ENCODE data around the gene PNRC1. TPM values are rescaled to one million over a fixed set of nuclear protein-coding genes. Genes with fewer than 3 reads are reported as not detected.

Gene PNRC1
- total RNA-seq, 2 experiments from 2014 or later = 233 to 264 TPM

DNA sequence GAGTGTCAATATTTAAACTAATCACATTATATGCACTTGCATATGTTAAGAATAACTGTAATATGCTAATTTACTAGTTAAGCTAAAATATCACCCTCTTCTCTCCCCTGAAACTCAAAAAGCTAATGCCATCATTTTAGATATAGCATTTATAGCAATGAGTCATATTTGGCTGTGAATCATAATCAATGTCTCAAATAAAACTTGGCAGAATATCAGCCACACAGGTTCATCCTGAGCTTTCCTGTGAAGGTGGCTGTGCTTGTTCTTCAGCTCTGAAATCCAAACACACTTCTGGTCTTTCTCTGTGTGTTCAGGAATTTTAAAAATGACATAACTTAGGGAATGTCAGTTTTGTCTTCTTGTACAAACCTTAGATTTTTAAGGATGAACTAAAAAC is 12.8 kb upstream of the PNRC1 start:
- Mint-ChIP-seq H3K27me3 (peaks cover 7% of the 10 kb centered on the region), H3K36me3 (peaks cover 1% of the 10 kb centered on the region), H3K4me1 (peaks cover 1% of the 10 kb centered on the region), H3K27ac (no peak overlapping the region), H3K9me3 (no peaks in the 10 kb centered on the region), H3K4me3 (no peak overlapping the region)
- DNase-seq = no peak
- POLR2A ChIA-PET = interaction anchor here (5.7 kb wide), 1 partner anchor 12 kb away, joined by 27 read pairs; the partner anchor contains the start of gene PNRC1
- no peak for ATAC-seq (ENCODE audit: low read depth)

DNA sequence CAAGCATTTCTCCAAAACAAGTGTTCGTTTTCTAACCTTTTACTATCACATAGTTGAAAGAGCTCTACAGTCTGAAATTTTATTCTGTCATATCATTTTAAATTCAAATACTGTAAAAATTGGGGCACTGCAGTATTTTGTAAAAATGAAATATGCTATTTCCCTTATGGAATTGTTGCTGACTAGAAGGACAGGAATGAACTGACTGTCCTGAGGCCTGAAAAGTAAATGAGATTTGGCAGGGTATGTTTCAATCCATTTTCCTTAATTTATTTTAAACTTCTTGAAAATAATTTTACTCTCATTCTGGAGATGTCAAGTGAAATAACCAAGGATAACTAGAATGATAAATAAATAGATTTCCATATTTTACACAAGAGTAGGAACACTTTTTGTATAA is 11.9 kb upstream of the PNRC1 start:
- no peak overlapping the region for H3K27ac Mint-ChIP-seq

DNA sequence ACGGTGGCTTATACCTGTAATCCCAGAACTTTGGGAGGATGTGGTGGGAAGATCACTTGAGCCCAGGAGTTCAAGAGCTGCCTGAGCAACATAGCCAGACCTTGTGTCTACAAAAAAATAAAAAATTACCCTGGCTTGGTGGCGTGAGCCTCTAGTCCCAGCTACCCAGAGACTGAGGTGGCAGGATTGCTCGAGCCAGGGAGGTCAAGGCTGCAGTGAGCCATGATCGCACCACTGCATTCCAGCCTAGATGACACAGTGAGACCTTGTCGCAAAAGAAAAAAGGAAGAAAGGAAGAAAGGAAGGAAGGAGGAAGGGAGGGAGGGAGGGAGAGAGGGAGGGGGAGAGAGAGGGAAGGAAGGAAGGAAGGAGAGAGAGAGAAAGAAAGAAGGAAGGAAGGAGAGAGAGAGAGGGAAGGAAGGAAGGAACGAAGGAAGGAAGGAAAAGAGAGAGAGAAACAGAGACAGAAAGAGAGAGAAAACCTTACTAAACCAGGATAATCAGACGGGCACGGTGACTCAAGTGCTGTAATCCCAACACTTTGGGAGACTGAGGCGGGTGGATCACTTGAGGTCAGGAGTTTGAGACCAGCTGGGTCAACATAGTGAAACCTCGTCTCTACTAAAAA is 10.9 kb upstream of the PNRC1 start:
- peak overlapping the region; percentile 43 for H3K27ac Mint-ChIP-seq
- no peak overlapping the region for H3K4me3 Mint-ChIP-seq
- H3K9me3 Mint-ChIP-seq = peaks cover 2% of the 10 kb centered on the region
- peaks cover 1% of the 10 kb centered on the region for H3K36me3 Mint-ChIP-seq
- POLR2A ChIA-PET = interaction anchor here (2.0 to 5.7 kb wide), 2 partner anchors 10 to 11 kb away, joined by 9 to 27 read pairs; partner anchors contain the start of gene PNRC1
- no peak for ATAC-seq (ENCODE audit: low read depth)
- peaks cover 1% of the 10 kb centered on the region for H3K4me1 Mint-ChIP-seq
- no peak for DNase-seq
- H3K27me3 Mint-ChIP-seq = peaks cover 4% of the 10 kb centered on the region

More for the DNA sequence above, 11.9 kb upstream of the PNRC1 start:
- no peak for DNase-seq
- Mint-ChIP-seq H3K4me1 (peaks cover 1% of the 10 kb centered on the region), H3K4me3 (no peak overlapping the region), H3K9me3 (peaks cover 2% of the 10 kb centered on the region), H3K36me3 (peaks cover 1% of the 10 kb centered on the region), H3K27me3 (peaks cover 7% of the 10 kb centered on the region)
- POLR2A ChIA-PET = interaction anchor here (5.7 kb wide), 1 partner anchor 11 kb away, joined by 27 read pairs; the partner anchor contains the start of gene PNRC1
- ATAC-seq (ENCODE audit: low read depth) = no peak

DNA sequence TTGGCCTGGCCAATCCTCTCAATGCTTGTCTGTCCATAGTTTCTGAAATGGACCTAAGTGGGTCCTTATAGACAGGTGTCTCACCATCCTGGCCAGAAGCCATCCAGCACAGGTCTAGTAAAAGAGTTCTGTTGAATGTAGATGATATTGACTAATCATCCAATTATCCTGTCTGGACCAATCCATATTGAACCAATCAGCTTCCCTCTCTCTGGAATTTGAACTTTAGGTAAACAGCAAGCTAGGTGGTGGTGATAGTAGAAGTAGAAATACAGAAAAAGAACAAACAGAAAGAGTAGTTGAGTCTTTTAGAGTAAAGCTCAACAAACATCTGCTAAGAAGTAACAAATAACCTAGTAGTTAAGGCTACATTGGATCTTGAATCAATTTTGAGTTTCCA is 9.5 kb upstream of the PNRC1 start:
- POLR2A ChIA-PET = interaction anchor here (2.0 kb wide), 1 partner anchor 9 kb away, joined by 9 read pairs; the partner anchor contains the start of gene PNRC1
- no peak for DNase-seq
- Mint-ChIP-seq H3K4me3 (no peak overlapping the region), H3K27ac (no peak overlapping the region), H3K36me3 (peaks cover 1% of the 10 kb centered on the region), H3K4me1 (peaks cover 1% of the 10 kb centered on the region), H3K27me3 (peaks cover 4% of the 10 kb centered on the region), H3K9me3 (peaks cover 4% of the 10 kb centered on the region)
- ATAC-seq (ENCODE audit: low read depth) = no peak

DNA sequence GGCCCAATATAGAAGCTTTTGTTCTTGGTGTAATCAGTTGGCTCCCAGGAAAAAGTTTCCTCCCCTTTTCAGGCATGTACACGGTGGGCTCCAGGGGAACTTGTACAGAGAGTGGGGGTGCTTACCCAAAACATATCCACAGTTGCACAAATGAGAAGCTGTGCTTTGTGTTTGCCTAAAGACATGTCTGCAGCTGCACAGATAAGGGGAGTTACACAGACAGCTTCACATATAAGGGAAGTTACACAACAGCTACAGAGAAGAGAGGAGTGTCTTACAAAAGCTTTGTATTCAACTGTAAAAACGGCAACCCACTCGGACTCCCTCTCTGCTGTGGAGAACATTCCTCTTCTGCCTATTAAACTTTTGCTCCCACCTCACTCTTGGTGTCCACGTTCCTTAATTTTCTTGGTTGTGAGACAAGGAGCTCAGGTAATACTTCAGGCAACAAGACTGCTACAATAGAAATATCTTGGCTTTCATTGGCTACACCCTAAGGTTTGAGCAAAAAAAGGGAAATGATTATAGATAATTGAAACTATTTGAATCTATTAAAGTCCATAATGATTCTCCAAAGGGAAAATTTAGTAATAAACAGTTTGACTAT is 7.4 kb upstream of the PNRC1 start:
- H3K27ac Mint-ChIP-seq = no peak overlapping the region
- DNase-seq (no peak), ATAC-seq (ENCODE audit: low read depth) (no peak)
- H3K4me1 Mint-ChIP-seq = peaks cover 1% of the 10 kb centered on the region
- H3K9me3 Mint-ChIP-seq = peaks cover 4% of the 10 kb centered on the region
- POLR2A ChIA-PET = interaction anchor here (1.2 kb wide), 1 partner anchor 9 kb away, joined by 6 read pairs; no protein-coding TSS in a partner anchor
- no peaks in the 10 kb centered on the region for H3K27me3 Mint-ChIP-seq
- peaks cover 1% of the 10 kb centered on the region for H3K36me3 Mint-ChIP-seq
- no peak overlapping the region for H3K4me3 Mint-ChIP-seq

DNA sequence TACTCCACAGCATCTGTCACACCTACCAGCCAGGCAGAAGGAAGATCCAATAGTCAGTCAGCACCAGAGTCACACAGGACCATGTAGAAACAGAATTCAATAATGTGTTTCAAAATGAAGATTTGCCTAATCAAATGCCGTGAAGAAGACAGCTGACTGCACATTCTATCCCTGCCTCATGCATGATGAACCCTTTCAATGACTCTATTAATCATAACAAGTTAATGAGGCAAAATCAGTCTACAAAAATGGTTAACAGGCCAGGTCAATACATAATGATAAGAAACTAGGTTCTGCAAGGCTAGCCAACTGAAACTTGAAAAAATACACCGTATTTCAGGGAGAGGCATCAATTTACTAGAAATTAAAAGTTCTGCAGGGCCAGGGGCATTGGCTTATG is 6.7 kb upstream of the PNRC1 start:
- peaks cover 5% of the 10 kb centered on the region for H3K4me1 Mint-ChIP-seq
- POLR2A ChIA-PET = no interaction called here
- H3K4me3 Mint-ChIP-seq = no peak overlapping the region
- peaks cover 1% of the 10 kb centered on the region for H3K36me3 Mint-ChIP-seq
- DNase-seq = no peak
- no peaks in the 10 kb centered on the region for H3K27me3 Mint-ChIP-seq
- no peak overlapping the region for H3K27ac Mint-ChIP-seq
- H3K9me3 Mint-ChIP-seq = peaks cover 4% of the 10 kb centered on the region
- ATAC-seq (ENCODE audit: low read depth) = no peak

DNA sequence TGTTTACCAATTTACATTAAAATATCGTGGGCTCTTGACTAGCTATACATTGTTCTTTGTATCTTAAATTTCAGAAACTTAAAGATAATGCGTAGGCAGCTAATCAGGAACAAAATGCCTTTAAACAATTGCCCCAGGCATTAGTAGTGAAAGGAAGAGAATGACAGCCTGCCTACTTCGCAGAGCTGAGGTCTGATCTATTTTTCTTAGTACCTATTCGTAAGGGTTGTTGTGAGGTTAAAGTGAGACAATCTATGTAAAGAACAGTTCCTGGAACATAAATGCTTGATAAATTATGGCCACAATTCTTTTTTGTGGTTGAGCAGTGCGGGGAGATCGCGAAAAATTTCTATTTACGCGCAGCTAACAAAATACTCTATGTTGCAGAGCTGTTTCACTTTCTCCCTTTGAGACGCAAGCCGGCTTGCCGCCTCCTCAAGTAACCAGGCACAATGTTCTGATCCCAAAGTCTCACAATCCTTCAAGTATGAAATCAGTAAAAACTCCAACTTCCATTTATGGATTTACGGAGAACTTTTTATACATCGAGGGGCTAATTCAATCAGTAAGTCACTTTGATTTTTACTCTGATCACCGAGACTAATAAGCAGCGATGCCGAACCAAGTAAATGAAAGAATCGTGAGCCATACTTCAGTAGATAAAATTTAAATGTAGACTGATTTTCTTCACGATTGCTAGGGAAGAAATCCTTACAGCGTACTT is 878 bp upstream of the PNRC1 start:
- peaks cover 20% of the 10 kb centered on the region for H3K4me1 Mint-ChIP-seq
- ATAC-seq (ENCODE audit: low read depth) = peak; percentile 43

DNA sequence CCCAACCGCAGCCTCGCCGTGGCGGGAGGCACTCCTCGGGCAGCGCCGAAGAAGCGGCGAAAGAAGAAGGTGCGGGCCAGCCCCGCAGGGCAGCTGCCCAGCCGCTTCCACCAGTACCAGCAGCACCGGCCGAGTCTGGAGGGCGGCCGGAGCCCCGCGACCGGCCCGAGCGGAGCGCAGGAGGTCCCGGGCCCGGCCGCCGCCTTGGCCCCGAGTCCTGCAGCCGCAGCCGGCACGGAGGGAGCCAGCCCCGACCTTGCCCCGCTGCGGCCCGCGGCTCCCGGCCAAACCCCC is 525 bp downstream of the PNRC1 start:
- Mint-ChIP-seq H3K27ac (peak overlapping the region; percentile 98), H3K4me1 (peaks cover 25% of the 10 kb centered on the region), H3K9me3 (no peaks in the 10 kb centered on the region), H3K4me3 (peak overlapping the region; percentile 92), H3K36me3 (peaks cover 34% of the 10 kb centered on the region), H3K27me3 (no peaks in the 10 kb centered on the region)
- ATAC-seq (ENCODE audit: low read depth) = peak; percentile 1
- POLR2A ChIA-PET = interaction anchor here (0.6 to 6.1 kb wide), 26 partner anchors 8 to 1506 kb away, joined by 3 to 103 read pairs (median 4); partner anchors contain the start of genes AKIRIN2, CASP8AP2, MAP3K7 and PM20D2
- no peak for DNase-seq

More for the DNA sequence above, 878 bp upstream of the PNRC1 start:
- H3K27me3 Mint-ChIP-seq = no peaks in the 10 kb centered on the region
- POLR2A ChIA-PET = interaction anchor here (0.7 to 6.1 kb wide), 26 partner anchors 9 to 1003 kb away, joined by 3 to 103 read pairs (median 5); partner anchors contain the start of genes PM20D2, RNGTT, SRSF12 and UBE2J1
- H3K4me3 Mint-ChIP-seq = peak overlapping the region; percentile 92
- peaks cover 2% of the 10 kb centered on the region for H3K9me3 Mint-ChIP-seq
- peaks cover 23% of the 10 kb centered on the region for H3K36me3 Mint-ChIP-seq
- peak; percentile 50 for DNase-seq
- H3K27ac Mint-ChIP-seq = peak overlapping the region; percentile 98

DNA sequence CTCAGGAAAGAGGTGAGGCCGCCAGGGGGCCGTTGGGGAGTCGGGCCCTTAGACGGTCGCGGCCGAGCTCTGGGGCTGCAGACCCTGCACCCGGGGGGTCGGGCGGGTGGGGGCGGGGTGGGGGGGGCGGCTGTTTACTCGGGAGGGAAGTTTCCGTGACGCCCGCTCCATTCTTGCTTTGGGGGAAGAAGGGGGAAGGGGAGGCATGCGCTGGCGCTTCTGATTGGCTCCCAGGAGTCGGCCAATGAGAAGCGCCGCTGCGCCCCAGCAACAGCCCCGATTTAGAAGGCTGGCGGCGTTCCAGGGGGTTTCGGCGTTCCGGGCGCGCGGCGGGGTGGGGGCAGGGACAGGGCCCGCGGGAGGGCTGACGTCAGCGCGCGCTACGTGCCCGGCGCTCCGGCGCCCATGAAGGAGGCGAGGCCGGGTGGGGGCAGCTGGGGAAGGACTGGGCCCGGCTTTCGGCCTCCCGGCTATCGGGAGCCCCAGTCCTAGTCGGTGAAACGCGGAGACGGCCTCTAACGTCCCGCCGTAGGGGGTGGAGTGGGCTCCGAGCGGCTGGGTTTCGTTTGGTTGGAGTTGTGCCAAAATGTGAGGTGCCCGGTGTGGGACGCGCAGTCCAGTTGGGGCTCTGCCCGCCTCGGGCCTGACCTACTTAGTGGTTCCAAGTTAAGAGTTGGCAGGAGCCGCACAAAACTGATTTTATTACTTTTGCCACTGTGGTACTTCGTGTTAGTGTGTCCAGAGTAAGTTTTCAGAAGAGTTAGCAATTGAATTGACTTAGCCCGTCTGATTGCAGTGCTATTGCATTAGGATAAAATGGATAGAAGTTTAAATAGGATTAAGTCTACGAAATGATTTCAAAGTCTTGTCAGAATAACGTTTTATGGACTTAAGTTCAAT is 1.1 kb downstream of the PNRC1 start:
- Mint-ChIP-seq H3K4me1 (peaks cover 25% of the 10 kb centered on the region), H3K36me3 (peaks cover 37% of the 10 kb centered on the region)

DNA sequence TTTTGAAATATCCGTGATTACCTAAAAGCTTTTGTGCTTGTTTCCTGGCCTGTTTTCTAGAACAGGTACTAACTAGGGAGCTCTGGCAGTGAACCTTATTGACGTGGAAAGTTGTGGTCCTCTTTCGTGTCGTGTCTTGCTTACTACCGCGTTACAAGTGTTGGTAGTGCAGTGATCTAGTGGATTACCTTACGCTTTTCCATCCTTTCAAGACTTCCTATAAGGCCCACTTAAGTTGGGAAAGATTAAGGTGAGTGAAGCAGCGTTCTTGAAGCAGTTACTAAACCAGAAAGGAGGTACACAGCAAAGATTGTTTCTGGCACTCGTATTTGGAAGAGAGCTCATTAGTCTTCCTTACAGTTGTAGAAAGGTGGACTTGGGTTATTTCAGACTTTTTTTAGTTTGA is 1.9 kb downstream of the PNRC1 start:
- ATAC-seq (ENCODE audit: low read depth) (no peak), DNase-seq (no peak)
- Mint-ChIP-seq H3K9me3 (no peaks in the 10 kb centered on the region), H3K4me1 (peaks cover 25% of the 10 kb centered on the region), H3K36me3 (peaks cover 39% of the 10 kb centered on the region), H3K27me3 (no peaks in the 10 kb centered on the region), H3K4me3 (peak overlapping the region; percentile 85), H3K27ac (peak overlapping the region; percentile 84)
- POLR2A ChIA-PET = interaction anchor here (1.3 to 6.1 kb wide), 2 partner anchors 27 to 64 kb away, joined by 4 to 103 read pairs; partner anchors contain the start of gene PM20D2

More for the DNA sequence above, 1.1 kb downstream of the PNRC1 start:
- peak overlapping the region; percentile 85 for H3K4me3 Mint-ChIP-seq
- peak; percentile 57 for ATAC-seq (ENCODE audit: low read depth)
- DNase-seq = peak; percentile 97
- H3K27ac Mint-ChIP-seq = peak overlapping the region; percentile 84
- POLR2A ChIA-PET = interaction anchor here (0.6 to 6.1 kb wide), 16 partner anchors 9 to 1351 kb away, joined by 3 to 103 read pairs (median 6); partner anchors contain the start of genes CASP8AP2, PM20D2 and RNGTT
- no peaks in the 10 kb centered on the region for H3K27me3 Mint-ChIP-seq
- no peaks in the 10 kb centered on the region for H3K9me3 Mint-ChIP-seq

DNA sequence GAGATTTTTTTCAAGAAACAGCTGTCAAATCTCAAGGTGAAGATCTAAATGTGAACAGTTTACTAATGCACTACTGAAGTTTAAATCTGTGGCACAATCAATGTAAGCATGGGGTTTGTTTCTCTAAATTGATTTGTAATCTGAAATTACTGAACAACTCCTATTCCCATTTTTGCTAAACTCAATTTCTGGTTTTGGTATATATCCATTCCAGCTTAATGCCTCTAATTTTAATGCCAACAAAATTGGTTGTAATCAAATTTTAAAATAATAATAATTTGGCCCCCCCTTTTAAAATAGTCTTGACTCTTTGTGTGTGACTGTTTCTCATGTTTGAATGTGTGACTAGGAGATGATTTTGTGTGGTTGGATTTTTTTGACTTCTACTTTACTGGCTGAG is 4.0 kb downstream of the PNRC1 start:
- DNase-seq (no peak), ATAC-seq (ENCODE audit: low read depth) (no peak)
- POLR2A ChIA-PET = interaction anchor here (1.2 kb wide), 1 partner anchor 8 kb away, joined by 3 read pairs; no protein-coding TSS in a partner anchor
- Mint-ChIP-seq H3K4me3 (peak overlapping the region; percentile 41), H3K27ac (peak overlapping the region; percentile 24), H3K36me3 (peaks cover 41% of the 10 kb centered on the region), H3K9me3 (no peaks in the 10 kb centered on the region), H3K4me1 (peaks cover 20% of the 10 kb centered on the region), H3K27me3 (no peaks in the 10 kb centered on the region)

DNA sequence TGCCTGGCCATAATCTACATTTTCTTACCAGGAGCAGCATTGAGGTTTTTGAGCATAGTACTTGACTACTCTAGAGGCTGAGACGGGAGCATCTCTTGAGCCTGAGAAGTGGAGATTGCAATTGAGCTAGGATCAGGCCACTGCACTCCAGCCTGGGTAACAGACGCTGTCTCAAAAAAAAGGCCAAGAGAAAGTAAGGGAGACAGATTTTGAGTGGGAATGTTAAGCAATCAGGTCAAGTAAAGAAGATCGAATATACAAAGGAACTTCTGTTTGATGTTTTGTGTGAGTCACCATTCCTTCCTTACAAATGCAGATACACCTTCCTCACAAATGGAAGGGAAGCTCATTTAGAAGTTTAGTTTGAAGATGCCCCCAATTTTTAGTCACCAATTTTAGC is 4.4 kb downstream of the PNRC1 start:
- ATAC-seq (ENCODE audit: low read depth) = no peak
- Mint-ChIP-seq H3K27ac (peak overlapping the region; percentile 24), H3K4me3 (peak overlapping the region; percentile 41), H3K27me3 (no peaks in the 10 kb centered on the region), H3K36me3 (peaks cover 41% of the 10 kb centered on the region), H3K9me3 (no peaks in the 10 kb centered on the region), H3K4me1 (peaks cover 20% of the 10 kb centered on the region)
- no peak for DNase-seq
- POLR2A ChIA-PET = interaction anchor here (0.6 kb wide), 1 partner anchor 291 kb away, joined by 3 read pairs; no protein-coding TSS in a partner anchor

Measured in activated naive CD8-positive, alpha-beta T cell treated with anti-CD3 and anti-CD28 coated beads, Interleukin-2, amount 10 ng/mL, durations not matched to agents 7 days and 5 days (primary cell).